Activated CD8-positive, alpha-beta memory T cell treated with anti-CD3 and anti-CD28 coated beads for 24 hours (primary cell): ENCODE data around the gene DNAJC6.
"Not testable (repeated sequence)": the region's sequence is repeated elsewhere in the genome, so short reads cannot be mapped to it uniquely, and the experiment has no call there.

Source experiments
- DNase-seq: peaks from one replicate; pipeline ENCODE4 v3.0.0-alpha.2; 2020

DNAJC6 gene

DNA sequence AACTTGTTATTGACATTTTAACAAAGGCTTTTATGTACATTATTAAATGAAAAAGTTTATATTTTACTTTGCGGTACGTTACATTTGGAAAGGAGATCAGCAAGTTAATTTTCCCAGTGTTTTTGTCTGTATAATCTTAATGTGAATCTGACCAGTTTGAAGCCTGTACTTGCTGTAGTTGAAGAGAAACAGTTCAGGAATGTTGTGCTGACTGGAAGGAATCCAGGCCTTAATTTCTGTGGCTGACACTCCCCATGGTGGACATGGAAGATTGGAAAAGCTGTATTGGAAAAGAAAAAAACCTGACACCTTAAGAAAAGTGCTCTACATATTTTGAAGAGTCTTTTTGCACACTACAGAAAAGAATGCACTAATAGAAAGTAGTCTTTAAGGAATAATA lies 126.6 kb downstream of the DNAJC6 start:
- no peak for DNase-seq

DNA sequence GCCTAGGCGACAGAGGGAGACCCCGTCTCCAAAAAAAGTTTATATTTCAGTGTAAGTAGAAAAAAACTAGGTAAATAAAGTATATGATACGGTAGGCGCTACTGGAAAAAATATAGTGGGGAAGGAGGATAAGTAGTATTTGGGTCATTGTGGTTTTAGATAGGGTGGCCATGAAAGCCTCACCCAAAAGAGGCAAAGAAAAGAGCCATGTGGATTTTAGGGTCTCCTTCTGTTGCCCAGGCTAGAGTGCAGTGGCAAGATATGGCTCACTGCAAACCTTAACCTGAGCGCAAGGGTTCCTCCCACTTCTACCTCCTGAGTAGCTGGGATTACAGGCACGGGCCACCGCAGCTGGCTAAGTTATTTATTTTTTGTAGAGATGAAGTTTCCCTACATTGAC lies 128.3 kb downstream of the DNAJC6 start:
- no peak for DNase-seq

DNA sequence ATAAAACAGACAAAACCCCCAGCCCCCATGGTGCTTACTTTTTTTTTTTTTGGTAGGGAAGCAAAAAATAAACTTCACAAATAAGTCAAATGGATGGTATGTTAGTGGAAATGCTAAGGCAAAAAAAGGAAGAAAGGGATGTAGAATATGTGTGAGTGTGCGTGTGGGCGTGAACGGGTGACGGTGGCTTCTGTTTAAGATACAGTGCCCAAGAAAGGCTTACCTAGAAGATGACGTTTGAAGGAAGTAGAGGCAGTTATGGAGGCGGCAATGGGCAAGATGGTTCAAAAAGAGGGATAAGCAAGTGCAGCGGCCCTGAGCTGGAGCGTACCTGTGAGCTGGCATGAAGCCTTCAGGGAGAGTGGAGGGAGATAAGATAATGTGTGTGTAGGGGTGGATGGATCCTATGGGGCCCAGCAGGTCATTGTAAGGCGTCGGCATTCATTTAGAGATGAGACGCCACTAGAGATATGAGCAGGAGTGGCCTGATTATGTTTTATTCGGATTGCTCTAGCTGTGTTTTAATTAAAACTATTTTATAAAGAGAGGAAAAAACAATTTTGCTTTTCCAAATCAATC lies 131.1 kb downstream of the DNAJC6 start:
- DNase-seq: no peak

DNA sequence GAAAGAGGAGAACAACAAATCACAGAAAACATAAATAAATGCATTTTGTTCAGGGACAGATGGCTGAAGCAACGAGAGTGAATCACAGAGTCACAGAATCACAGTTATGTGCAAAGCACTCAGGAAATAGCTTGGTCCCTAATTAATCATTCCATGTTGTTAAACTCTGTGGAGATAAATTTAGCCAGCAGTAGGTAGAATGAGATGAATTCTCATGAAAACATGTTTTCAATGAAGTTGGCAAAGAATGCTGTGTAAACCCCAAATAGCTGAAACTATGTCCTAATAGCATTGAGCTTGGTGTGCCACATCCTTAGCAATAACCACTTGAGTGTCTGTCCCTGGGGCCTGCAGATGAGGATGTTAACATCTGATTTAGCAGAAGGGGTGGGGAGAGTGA lies 131.6 kb downstream of the DNAJC6 start:
- DNase-seq: no peak

GRCh38 chr1:65441464-65441863 lies 132.1 kb downstream of the DNAJC6 start:
- DNase-seq: no peak

GRCh38 chr1:65442442-65442841 lies 133.1 kb downstream of the DNAJC6 start:
- DNase-seq: no peak

- no peak for DNase-seq
Measured at GRCh38 chr1:65443647-65444046, 134.3 kb downstream of the DNAJC6 start.

DNA sequence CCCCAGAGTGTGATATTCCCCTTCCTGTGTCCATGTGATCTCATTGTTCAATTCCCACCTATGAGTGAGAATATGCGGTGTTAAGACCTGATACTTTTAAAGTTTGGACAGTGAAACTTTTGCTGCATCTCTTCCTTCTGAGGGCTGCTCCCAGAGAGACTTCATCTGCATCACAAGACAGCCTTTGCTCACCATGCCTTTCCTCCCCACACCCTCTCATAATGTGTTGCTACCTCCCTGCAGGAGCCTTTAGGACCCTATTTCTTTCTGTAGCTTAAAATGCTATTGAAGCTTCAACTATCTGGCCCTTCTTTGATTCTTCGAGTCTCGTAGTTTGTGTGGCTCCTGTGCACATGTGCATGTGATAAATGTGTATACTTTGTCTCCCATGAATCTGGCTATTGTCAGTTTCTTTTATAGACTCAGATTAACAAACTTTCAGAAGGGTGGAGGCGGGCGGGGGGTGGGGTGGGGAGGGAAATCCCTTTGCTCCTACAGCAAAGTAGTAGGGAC lies 134.8 kb downstream of the DNAJC6 start:
- DNase-seq: no peak

- no peak for DNase-seq
Measured at GRCh38 chr1:65445837-65446236, 136.5 kb downstream of the DNAJC6 start.

DNA sequence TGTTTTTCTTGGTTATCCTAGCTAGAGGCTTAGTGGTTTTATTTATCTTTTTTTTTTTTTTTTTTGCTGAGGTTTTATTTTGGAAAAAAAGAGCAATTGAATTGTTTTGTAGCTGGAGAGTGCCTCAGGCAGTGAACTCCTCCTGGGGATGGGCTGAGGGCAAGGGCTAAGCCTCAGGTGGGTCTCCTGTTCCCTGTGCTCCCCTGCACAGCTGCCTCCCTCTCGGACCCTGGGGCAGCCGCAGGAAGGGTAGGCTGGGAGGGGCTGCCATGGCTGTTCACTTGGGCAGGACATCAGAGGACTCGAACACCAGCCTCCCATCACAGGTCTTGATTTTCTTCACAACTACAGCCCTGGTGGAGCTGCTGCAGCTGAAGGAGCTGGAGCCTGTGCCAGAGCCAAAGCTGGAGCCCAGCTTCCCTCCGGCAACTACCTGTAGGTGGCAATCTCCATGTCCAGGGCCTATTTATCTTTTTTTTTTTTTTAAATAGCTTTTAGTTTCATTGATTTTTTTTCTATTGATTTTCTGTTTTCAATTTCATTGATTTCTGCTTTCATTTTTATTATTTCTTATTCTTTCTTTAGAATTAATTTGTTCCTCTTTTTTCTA lies 140.0 kb downstream of the DNAJC6 start:
- DNase-seq: no peak

DNA sequence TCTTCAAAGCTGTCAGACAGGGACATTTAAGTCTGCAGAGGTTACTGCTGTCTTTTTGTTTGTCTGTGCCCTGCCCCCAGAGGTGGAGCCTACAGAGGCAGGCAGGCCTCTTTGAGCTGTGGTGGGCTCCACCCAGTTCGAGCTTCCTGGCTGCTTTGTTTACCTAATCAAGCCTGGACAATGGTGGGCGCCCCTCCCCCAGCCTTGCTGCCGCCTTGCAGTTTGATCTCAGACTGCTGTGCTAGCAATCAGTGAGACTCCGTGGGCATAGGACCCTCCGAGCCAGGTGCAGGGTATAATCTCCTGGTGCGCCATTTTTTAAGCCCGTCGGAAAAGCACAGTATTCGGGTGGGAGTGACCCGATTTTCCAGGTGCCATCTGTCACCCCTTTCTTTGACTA lies 146.3 kb downstream of the DNAJC6 start:
- DNase-seq: not testable (repeated sequence)

DNA sequence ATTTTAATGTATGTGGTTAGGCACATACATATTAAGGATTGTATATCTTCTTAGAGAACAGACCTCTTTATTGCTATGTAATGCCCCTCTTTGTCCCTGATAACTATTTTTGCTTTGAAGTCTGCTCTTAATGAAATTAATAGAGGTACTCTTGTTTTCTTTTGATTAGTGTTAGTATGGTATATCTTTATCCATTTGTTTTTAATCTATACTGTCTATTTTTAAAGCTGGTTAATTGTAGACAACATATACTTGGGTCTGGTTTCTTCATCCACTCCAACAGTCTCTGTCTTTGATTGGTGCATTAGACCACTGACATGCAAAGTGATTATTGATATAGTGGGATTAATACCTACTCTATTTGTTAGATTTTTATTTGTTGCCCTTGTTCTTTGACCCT lies 147.1 kb downstream of the DNAJC6 start:
- no peak for DNase-seq

DNA sequence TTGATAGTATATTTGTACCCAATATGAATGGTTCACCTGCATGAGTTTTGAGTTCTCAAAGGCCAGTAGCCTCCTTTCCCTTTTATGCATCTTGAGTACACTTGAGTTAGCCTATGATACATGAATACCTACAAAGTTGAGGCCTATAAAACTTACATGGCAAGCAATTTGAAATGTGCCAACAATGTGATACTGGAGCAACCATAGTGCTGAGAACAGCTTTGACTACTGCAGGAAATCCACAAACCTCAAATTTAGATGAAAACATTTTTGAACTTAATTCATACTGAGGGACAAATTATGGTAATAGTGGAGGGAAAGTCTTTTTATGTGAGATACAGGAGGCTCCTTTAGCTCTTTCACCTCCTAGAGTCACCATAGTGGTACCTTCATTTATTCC lies 148.5 kb downstream of the DNAJC6 start:
- DNase-seq: no peak

DNA sequence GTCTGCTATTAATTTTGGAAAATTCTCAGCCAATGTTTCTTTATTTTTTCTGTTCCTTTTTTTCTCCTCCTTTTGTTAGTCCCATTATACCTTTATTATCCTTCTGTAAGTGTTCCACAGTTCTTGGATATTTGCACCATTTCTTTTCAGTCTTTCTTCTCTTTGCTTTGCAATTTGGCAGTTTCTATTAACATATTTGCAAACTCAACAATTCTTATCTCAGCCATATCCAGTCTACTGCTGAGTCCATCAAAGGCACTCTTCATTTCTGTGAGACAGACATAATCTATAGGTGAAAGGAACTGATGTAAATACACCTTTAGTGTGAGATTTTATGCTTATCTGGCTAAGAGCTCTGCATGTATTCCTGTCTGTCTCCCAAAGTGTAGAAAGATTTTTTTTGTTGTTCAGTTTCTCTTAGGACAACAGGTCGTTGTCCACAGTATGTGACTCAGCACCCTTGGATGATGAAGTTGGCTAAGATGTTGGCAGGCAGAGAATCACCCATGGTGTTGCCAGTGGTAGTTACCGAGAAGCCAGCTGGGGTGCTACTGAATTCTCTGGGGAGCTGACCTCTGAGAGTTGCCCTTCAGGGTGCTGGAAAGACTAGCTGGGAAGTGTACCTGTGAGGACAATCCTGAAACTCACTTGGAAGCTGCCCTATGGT lies 149.5 kb downstream of the DNAJC6 start:
- DNase-seq: no peak

- DNase-seq: no peak
Measured at GRCh38 chr1:65459397-65459768, 150.0 kb downstream of the DNAJC6 start.
